Kidney epithelial cell (primary cell): Measurements from ENCODE around the gene RIIAD1. TPM values are rescaled to one million over a fixed set of nuclear protein-coding genes. Genes with fewer than 3 reads are reported as not detected.
"Not testable (repeated sequence)": the region's sequence is repeated elsewhere in the genome, so short reads cannot be mapped to it uniquely, and the experiment has no call there.

Experiments used
- DNase-seq: peaks from one replicate; pipeline ENCODE4 v3.0.0-alpha.2; 2010; ENCODE audit warnings: low read depth
- H3K27me3 ChIP-seq: 2 replicates; pipeline ENCODE4 v1.6.0; 2011; ENCODE audit warnings: low read length; ENCODE audit not compliant: control insufficient read depth, insufficient read depth
- H3K36me3 ChIP-seq: 2 replicates; pipeline ENCODE4 v1.5.1; 2011; ENCODE audit warnings: low read length; ENCODE audit not compliant: control insufficient read depth, insufficient read depth
- H3K4me3 ChIP-seq: 2 replicates; pipeline ENCODE4 v1.5.1; 2011; ENCODE audit warnings: low read depth, mild to moderate bottlenecking, control low read depth, low read length
- total RNA-seq: library from RNA; depleted of rRNA; stranded (reverse); fragments of >200 nt; gene quantifications from 2 replicates; pipeline ENCODE4 v1.2.3, GENCODE V29; 2015
- TF ChIP-seq, protein P1 (sequence below): IDR thresholded peaks from 2 replicates; pipeline ENCODE4 v1.5.1; 2011; ENCODE audit warnings: mild to moderate bottlenecking, moderate library complexity, low read length, control low read depth, inconsistent platforms; ENCODE audit not compliant: insufficient read depth, poor library complexity, severe bottlenecking

The RIIAD1 gene
- total RNA-seq, 1 donor from 2014 or later: not detected

DNA sequence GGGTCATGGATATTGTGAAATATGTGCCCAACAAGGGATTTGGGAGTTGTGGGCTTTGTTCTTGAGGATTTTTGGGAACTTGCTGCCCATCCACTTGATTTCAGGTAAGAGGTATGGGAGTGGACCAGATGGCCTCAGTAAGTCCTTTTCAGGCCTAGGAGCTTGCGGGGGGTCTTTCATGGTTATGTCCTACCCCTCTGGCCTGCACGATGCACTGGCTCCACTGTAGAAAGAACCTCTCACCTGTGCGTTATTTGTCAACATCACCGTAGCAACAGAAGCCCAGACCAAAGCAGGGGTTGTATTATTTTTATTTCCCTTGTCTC, 8.6 kb downstream of the RIIAD1 start:
- DNase-seq: no peak
- TF ChIP-seq, protein P1, sequence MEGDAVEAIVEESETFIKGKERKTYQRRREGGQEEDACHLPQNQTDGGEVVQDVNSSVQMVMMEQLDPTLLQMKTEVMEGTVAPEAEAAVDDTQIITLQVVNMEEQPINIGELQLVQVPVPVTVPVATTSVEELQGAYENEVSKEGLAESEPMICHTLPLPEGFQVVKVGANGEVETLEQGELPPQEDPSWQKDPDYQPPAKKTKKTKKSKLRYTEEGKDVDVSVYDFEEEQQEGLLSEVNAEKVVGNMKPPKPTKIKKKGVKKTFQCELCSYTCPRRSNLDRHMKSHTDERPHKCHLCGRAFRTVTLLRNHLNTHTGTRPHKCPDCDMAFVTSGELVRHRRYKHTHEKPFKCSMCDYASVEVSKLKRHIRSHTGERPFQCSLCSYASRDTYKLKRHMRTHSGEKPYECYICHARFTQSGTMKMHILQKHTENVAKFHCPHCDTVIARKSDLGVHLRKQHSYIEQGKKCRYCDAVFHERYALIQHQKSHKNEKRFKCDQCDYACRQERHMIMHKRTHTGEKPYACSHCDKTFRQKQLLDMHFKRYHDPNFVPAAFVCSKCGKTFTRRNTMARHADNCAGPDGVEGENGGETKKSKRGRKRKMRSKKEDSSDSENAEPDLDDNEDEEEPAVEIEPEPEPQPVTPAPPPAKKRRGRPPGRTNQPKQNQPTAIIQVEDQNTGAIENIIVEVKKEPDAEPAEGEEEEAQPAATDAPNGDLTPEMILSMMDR: no peak
- Histone ChIP-seq H3K36me3 (no peaks in the 10 kb centered on the region), H3K27me3 (peaks cover 6% of the 10 kb centered on the region), H3K4me3 (no peak overlapping the region)

DNA sequence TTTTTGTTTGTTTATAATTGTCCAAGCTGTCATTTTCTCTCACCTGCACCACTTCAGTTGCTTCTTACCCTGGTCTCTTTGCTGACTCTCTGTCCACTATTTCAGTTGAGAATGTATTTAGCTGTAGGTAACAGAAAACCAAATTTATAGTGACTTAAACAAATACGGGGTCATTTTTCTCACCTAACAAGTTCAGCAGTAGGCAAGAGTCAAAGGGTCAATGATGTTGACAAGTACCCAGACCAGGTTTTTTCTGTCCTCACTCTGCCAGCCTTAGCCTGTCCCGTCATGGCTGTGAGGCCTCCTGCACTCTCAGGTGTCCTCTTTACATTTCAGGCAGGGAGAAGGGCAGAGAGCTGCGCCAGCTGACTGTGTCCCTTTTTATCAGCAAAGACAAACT, 11.8 kb downstream of the RIIAD1 start:
- TF ChIP-seq, protein P1: no peak
- H3K36me3 ChIP-seq: no peaks in the 10 kb centered on the region

DNA sequence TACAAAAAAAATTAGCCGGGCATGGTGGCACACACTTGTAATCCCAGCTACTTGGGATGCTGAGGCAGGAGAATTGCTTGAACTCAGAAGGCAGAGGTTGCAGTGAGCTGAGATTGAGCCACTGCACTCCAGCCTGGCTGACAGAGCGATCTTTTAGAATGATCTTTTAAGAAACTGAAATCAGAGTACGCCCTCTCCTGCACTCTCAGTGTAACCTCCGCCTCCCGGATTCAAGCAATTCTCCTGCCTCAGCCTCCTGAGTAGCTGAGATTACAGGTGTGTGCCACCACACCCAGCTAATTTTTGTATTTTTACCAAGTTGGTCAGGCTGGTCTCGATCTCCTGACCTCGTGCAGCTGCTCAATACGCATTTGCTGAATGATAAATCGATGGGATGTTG, 12.7 kb downstream of the RIIAD1 start:
- not testable (repeated sequence) for H3K4me3 ChIP-seq, H3K36me3 ChIP-seq, H3K27me3 ChIP-seq, DNase-seq

More for the DNA sequence above, 11.8 kb downstream of the RIIAD1 start:
- H3K27me3 ChIP-seq: peaks cover 4% of the 10 kb centered on the region
- DNase-seq: no peak
- H3K4me3 ChIP-seq: no peak overlapping the region

DNA sequence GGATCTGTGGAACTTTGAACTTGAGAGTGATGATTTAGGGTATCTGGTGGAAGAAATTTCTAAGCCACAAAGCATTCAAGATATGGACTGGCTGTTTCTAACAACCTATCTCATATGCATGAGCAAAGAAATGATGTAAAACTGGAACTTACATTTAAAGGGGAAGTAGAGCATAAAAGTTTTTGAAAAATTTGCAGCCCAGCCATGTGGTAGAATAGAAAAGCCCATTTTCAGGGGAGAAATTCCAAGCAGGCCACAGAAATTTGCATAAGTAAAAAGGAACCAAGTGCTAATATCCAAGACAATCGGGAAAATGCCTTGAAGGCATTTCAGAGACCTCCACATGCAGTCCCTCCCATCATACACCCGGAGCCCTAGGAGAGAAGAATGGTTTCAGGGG, 15.7 kb downstream of the RIIAD1 start:
- H3K36me3 ChIP-seq: no peaks in the 10 kb centered on the region
- DNase-seq: no peak
- H3K4me3 ChIP-seq: no peak overlapping the region
- no peaks in the 10 kb centered on the region for H3K27me3 ChIP-seq
- TF ChIP-seq, protein P1: no peak

DNA sequence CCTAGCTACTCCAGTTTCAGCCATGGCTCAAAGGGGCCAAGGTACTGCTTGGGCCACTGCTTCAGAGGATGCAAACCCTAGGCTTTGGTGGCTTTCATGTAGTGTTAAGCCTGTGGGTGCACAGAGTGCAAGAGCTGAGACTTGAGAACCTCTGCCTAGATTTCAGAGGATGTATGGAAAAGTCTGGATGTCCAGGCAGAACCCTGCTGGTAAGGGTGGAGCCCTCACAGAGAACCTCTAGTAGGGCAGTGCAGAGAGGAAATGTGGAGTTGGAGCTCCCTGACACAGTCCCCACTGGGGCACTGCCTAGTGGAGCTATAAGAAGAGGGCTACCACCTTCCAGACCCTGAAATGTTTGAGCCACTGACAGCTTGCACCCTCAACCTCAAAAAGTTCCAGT, 16.2 kb downstream of the RIIAD1 start:
- H3K36me3 ChIP-seq: no peaks in the 10 kb centered on the region
- TF ChIP-seq, protein P1: no peak
- H3K27me3 ChIP-seq: no peaks in the 10 kb centered on the region
- H3K4me3 ChIP-seq: no peak overlapping the region
- DNase-seq: no peak

GRCh38 chr1:151739590-151740355, 18.5 kb downstream of the RIIAD1 start:
- Histone ChIP-seq H3K4me3 (no peak overlapping the region), H3K27me3 (no peaks in the 10 kb centered on the region), H3K36me3 (no peaks in the 10 kb centered on the region)
- no peak for DNase-seq
- TF ChIP-seq, protein P1: no peak
